Chondrocyte (in vitro differentiated cells): ENCODE measurements around the gene MUCL3. TPM values are rescaled to one million over a fixed set of nuclear protein-coding genes. Genes with fewer than 3 reads are reported as not detected.

Source experiments
- DNase-seq: peaks from one replicate; pipeline ENCODE4 v3.0.0; 2021; ENCODE audit warnings: mixed read lengths, low spot score
- H3K27ac Mint-ChIP-seq: one replicate; pipeline ENCODE4 v1.8.0; 2021; ENCODE audit warnings: mild to moderate bottlenecking, moderate library complexity, mixed read lengths; ENCODE audit not compliant: unreplicated experiment
- H3K27me3 Mint-ChIP-seq: 2 replicates; pipeline ENCODE4 v1.8.0; 2021; ENCODE audit warnings: low read depth, mixed read lengths
- H3K36me3 Mint-ChIP-seq: 2 replicates; pipeline ENCODE4 v1.8.0; 2021; ENCODE audit warnings: low read depth, mixed read lengths
- H3K4me1 Mint-ChIP-seq: 2 replicates; pipeline ENCODE4 v1.8.0; 2021; ENCODE audit warnings: low read depth, mild to moderate bottlenecking, mixed read lengths
- H3K4me3 Mint-ChIP-seq: one replicate; pipeline ENCODE4 v1.8.0; 2021; ENCODE audit warnings: mild to moderate bottlenecking, moderate library complexity, mixed read lengths; ENCODE audit not compliant: unreplicated experiment
- H3K9me3 Mint-ChIP-seq: 2 replicates; pipeline ENCODE4 v1.8.0; 2021; ENCODE audit warnings: low read depth, mixed read lengths
- total RNA-seq: library from RNA; stranded (reverse); gene quantifications from 3 replicates; pipeline ENCODE4 v1.2.1, GENCODE V29; 2021
- TF ChIP-seq, protein P1 (sequence below): fragments of 200-600 bp; sonication (generic); IDR thresholded peaks from 2 replicates; pipeline ENCODE4 v1.5.0; 2021; ENCODE audit warnings: antibody characterized with exemption, mild to moderate bottlenecking, moderate library complexity

MUCL3 gene
- total RNA-seq, 1 donor from 2014 or later, result 0.07 TPM

DNA sequence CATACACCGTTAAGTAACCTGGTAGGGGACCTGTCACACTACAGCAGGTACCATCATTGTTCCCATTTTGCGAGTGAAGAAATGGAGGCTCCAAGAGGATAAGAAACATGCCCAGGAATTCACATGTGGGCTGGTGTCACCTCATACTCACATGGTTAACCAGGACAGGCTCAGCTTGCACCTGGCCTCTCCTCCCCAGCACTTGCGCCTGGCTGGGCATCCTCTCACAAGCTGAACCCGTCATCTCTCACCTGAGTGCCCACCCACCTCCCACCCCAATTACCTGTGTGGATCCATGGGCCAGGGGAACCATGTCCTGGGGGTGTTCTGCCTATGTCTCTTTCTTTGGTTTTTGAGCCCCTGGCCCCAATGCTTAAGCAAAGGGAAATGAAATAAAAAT, 10.3 kb upstream of the MUCL3 start:
- Mint-ChIP-seq H3K36me3 (peaks cover 23% of the 10 kb centered on the region), H3K27me3 (no peaks in the 10 kb centered on the region), H3K27ac (no peak overlapping the region), H3K9me3 (peaks cover 12% of the 10 kb centered on the region), H3K4me1 (peaks cover 10% of the 10 kb centered on the region), H3K4me3 (no peak overlapping the region)
- TF ChIP-seq, protein P1, sequence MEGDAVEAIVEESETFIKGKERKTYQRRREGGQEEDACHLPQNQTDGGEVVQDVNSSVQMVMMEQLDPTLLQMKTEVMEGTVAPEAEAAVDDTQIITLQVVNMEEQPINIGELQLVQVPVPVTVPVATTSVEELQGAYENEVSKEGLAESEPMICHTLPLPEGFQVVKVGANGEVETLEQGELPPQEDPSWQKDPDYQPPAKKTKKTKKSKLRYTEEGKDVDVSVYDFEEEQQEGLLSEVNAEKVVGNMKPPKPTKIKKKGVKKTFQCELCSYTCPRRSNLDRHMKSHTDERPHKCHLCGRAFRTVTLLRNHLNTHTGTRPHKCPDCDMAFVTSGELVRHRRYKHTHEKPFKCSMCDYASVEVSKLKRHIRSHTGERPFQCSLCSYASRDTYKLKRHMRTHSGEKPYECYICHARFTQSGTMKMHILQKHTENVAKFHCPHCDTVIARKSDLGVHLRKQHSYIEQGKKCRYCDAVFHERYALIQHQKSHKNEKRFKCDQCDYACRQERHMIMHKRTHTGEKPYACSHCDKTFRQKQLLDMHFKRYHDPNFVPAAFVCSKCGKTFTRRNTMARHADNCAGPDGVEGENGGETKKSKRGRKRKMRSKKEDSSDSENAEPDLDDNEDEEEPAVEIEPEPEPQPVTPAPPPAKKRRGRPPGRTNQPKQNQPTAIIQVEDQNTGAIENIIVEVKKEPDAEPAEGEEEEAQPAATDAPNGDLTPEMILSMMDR, result no peak
- DNase-seq, result no peak

DNA sequence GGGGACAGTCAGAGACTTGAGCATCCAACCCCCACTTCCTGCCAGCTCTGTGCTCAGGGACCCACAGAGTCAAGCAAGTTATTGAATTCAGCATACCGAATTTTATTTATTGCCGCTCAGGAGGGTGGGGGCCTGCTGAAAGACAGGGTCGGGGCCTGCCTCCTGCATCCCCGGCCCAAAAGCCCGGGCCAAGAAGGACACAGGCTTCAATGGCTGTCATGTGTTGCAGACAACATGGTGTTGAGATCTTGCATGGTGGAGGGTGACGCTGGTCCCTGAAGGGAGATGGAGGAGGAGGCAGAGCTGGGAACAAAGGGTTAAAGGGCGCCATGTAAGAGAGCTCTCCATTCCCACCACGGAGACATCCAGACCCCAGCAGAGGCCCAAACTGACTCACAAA, 9.5 kb upstream of the MUCL3 start:
- Mint-ChIP-seq H3K4me1 (peaks cover 8% of the 10 kb centered on the region), H3K4me3 (no peak overlapping the region), H3K9me3 (peaks cover 12% of the 10 kb centered on the region), H3K36me3 (peaks cover 21% of the 10 kb centered on the region), H3K27me3 (no peaks in the 10 kb centered on the region), H3K27ac (no peak overlapping the region)
- TF ChIP-seq, protein P1, result no peak
- DNase-seq, result no peak

DNA sequence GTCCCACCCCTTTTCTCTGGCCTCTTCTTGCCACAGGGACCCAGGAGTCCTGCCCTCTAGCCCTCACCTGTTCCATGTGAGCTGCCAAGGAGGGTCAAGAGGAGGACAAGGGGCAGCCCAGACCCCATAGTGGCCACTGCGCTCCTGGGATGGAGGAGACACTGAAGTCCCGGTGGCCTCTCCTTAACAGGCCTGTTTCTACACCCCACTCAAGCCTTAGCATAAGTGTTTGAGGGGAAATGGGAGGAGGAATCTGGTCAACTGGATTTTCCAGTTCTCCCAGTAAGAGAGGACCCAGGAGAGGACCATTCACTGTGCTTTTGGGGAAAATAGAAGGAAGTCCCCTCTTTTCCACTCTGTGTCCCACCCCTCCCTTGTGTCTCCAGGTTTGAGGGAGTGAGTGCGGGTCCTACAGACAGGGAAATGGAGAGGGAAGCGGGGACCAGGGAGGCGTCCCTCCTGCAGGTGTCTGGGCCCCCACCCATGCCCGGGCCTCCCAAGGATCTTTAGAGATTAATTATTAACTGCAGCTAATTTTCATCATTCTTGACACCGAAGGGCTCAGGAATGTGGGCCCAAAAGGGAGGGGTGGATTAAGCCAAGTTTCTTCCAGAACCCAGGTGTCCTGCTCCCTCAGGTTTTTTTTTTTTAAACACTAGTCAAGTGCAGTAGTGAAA, 8.7 kb upstream of the MUCL3 start, which contains the start of gene SFTA2:
TSS of gene SFTA2 (minus strand) at position 202 of the 677 bp plus-strand sequence. CDS start at position 128, 74 bp downstream.
- Mint-ChIP-seq H3K9me3 (peaks cover 12% of the 10 kb centered on the region), H3K36me3 (peaks cover 16% of the 10 kb centered on the region), H3K4me1 (no peaks in the 10 kb centered on the region), H3K4me3 (no peak within 1 kb of the TSS), H3K27me3 (peaks cover 3% of the 10 kb centered on the region), H3K27ac (no peak within 1 kb of the TSS)
- TF ChIP-seq, protein P1, result no peak
- DNase-seq, result no peak

DNA sequence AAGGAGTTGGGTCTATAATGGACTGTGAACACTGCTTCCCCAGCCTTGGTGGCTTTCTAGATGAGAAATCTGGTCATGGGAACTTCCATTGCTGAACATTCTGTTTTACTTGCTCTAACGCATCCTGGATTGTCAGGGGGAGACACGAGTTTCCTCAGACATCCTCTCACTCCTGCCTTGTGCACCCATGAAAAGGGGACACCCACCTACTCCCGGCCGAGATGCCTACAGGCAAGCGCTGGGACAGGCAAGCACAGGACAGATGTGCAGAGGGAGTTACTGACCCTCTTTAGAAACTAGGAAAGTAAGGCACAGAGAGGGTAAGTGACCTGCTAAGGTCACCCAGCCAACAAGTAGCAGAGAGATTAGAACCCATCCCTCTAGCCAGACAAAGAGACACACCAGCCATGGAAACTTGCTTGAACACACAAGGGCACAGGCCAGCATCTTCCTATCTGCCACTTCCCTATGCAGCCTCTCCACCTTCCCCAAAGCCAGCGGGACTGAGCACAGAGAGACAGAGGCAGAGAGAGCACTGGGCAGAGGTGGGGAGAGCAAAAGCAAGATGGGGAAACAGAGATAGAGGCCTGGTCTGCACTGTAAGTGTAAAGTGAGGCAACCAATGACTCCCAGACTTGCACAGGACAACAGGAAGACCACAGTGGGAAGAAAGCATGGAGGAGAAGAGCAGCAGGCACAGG, 8.0 kb upstream of the MUCL3 start:
- Mint-ChIP-seq H3K9me3 (peaks cover 12% of the 10 kb centered on the region), H3K27ac (no peak overlapping the region), H3K36me3 (peaks cover 11% of the 10 kb centered on the region), H3K27me3 (peaks cover 4% of the 10 kb centered on the region), H3K4me3 (no peak overlapping the region), H3K4me1 (no peaks in the 10 kb centered on the region)
- TF ChIP-seq, protein P1, result no peak
- no peak for DNase-seq

- Mint-ChIP-seq H3K4me1 (no peaks in the 10 kb centered on the region), H3K4me3 (no peak overlapping the region), H3K27me3 (peaks cover 5% of the 10 kb centered on the region), H3K9me3 (no peaks in the 10 kb centered on the region), H3K27ac (no peak overlapping the region), H3K36me3 (no peaks in the 10 kb centered on the region)
- no peak for DNase-seq
- TF ChIP-seq, protein P1, result no peak
Measured at GRCh38 chr6:30935018-30935417, 5.8 kb upstream of the MUCL3 start.
